ENCODE data around the gene ZNF609.
A peak's percentile ranks its signal among the peaks of the same experiment; 100 is the strongest.

GRCh38 chr15:64460724-64461720, 644 bp downstream of the ZNF609 start:
- TF ChIP-seq, protein P1, sequence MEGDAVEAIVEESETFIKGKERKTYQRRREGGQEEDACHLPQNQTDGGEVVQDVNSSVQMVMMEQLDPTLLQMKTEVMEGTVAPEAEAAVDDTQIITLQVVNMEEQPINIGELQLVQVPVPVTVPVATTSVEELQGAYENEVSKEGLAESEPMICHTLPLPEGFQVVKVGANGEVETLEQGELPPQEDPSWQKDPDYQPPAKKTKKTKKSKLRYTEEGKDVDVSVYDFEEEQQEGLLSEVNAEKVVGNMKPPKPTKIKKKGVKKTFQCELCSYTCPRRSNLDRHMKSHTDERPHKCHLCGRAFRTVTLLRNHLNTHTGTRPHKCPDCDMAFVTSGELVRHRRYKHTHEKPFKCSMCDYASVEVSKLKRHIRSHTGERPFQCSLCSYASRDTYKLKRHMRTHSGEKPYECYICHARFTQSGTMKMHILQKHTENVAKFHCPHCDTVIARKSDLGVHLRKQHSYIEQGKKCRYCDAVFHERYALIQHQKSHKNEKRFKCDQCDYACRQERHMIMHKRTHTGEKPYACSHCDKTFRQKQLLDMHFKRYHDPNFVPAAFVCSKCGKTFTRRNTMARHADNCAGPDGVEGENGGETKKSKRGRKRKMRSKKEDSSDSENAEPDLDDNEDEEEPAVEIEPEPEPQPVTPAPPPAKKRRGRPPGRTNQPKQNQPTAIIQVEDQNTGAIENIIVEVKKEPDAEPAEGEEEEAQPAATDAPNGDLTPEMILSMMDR (optimal IDR thresholded peaks at IDR 0.05 in 1 of 3, IDR thresholded peaks at IDR 0.05 in 1 of 3, conservative IDR thresholded peaks at IDR 0.05 in 1 of 3; ENCODE audit: extremely low read depth in 1 of 3, insufficient read depth in 2 of 3, low read length in 3 of 3) = peak in 1 of 3 experiments; percentile 9
- TF ChIP-seq EZH2 (IDR thresholded peaks at IDR 0.05; ENCODE audit: low read length) = no peak
